BJ (cell line): ENCODE measurements around the gene RAVER2. TPM values are rescaled to one million over a fixed set of nuclear protein-coding genes. Genes with fewer than 3 reads are reported as not detected.

Source experiments
- CTCF ChIA-PET: fragments of 350-600 bp; formaldehyde crosslinking; extraction: SDS; loops from one replicate; lab custom pipeline; 2021; ENCODE audit warnings: antibody characterized with exemption, inconsistent platforms; lab: Yijun Ruan, JAX
- POLR2A ChIA-PET: fragments of 300-600 bp; sonication (Branson Sonifier 250); formaldehyde crosslinking; extraction: SDS; loops from one replicate; lab custom pipeline; 2021; ENCODE audit warnings: antibody characterized with exemption; lab: Charles Lee
- DNase-seq: peaks from one replicate; pipeline ENCODE4 v3.0.0-alpha.2; 2011; ENCODE audit warnings: low read depth
- H3K27me3 ChIP-seq: 2 replicates; pipeline ENCODE4 v1.6.0; 2011; ENCODE audit warnings: low read length; ENCODE audit not compliant: control insufficient read depth, insufficient read depth
- H3K36me3 ChIP-seq: 2 replicates; pipeline ENCODE4 v1.5.1; 2011; ENCODE audit warnings: low read length; ENCODE audit not compliant: control insufficient read depth, insufficient read depth
- H3K4me3 ChIP-seq: 2 replicates; pipeline ENCODE4 v1.5.1; 2011; ENCODE audit warnings: low read depth, mild to moderate bottlenecking, control low read depth, low read length
- CTCF ChIP-seq: IDR thresholded peaks from 2 replicates; pipeline ENCODE4 v1.5.1; 2011; ENCODE audit warnings: low read depth, mild to moderate bottlenecking, control low read depth, inconsistent platforms, low read length, moderate library complexity; ENCODE audit not compliant: insufficient read depth
- polyA plus RNA-seq: library from polyadenylated mRNA; depleted of rRNA; stranded (reverse); fragments of >200 nt; gene quantifications from 2 replicates; pipeline ENCODE4 v1.2.3, GENCODE V29; 2011

Gene RAVER2
- polyA plus RNA-seq, 1 experiment = 2.9 TPM

DNA sequence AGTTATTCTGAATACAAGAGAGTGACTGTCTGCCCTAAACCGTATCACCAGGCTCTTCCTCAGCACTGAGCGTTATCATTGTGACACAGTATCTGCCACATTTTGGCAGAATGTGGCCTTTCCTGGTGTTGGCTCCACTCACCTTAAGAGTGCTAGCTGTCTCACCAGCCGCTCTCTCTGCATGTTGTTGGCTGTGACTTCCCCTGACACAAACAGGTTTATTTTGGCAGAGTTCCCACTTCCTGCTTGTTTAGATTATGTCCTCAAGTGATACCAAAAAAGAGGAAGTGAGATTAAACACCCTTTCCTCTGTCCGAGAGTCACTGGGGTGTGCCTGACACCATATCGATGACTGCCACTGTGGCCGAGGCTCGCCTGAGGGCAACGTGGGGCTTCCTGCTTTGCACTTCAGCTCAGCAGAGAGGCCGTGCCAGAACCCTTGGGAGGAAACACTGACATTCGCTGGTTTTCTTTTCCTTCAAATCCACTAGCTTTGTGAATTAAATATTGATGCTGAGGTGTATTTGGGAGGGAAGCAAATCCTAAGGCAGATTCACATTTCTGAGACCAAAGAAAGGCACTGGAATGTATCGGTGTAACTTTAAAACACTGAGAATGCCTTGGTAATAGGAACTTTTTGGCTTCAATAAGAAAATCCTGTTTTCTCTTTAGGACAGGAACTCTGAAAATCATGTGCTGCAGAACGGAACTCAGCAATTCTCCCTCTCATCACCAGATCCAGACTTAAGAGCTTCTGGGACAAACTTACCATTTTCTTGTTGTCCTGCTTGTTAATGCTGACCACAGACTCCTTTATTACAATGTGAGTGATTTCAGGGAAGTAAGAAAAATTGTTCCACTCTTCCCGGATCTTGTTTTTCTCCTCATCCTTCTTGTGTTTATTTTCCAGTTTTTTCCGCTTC is 119.4 kb downstream of the RAVER2 start:
- H3K36me3 ChIP-seq = peaks cover 11% of the 10 kb centered on the region
- TF ChIP-seq CTCF = no peak
- H3K27me3 ChIP-seq = no peaks in the 10 kb centered on the region
- ChIA-PET CTCF (interaction anchor here (0.6 kb wide), 2 partner anchors 18 to 204 kb away, joined by 3 to 4 read pairs; no protein-coding TSS in a partner anchor), POLR2A (no interaction called here)
- DNase-seq = no peak
- no peak overlapping the region for H3K4me3 ChIP-seq

DNA sequence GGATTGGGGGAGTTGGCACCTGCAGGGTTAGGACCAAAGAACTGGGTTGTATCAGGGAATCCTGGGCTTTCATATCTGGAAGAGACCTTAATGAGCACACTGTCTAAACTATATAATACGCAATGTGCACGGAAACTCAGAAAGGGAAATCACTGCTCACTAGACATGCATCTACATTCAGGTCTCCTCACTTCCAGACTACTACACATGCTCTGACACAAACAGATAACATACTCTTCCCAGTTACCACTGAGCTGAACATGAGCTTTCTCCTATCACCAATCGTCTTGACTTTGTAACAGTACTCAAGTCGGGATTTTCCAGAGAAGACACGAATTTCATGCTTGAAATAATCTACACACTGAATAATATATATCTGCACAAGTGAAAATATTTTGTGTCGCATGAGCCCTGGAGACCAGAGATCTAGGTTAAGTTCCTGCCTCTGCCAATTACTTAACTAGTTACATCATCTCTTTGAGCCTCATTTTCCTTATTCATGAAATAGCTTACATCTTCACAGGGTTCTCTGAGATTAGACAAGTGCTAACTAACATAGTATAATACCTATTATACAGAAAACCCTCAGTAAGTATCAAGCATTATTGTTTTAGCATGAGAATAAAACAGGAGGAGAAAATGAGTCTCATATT is 120.4 kb downstream of the RAVER2 start:
- DNase-seq = no peak
- Histone ChIP-seq H3K36me3 (peaks cover 12% of the 10 kb centered on the region), H3K27me3 (no peaks in the 10 kb centered on the region), H3K4me3 (no peak overlapping the region)
- ChIA-PET CTCF (no interaction called here), POLR2A (no interaction called here)
- TF ChIP-seq CTCF = no peak

DNA sequence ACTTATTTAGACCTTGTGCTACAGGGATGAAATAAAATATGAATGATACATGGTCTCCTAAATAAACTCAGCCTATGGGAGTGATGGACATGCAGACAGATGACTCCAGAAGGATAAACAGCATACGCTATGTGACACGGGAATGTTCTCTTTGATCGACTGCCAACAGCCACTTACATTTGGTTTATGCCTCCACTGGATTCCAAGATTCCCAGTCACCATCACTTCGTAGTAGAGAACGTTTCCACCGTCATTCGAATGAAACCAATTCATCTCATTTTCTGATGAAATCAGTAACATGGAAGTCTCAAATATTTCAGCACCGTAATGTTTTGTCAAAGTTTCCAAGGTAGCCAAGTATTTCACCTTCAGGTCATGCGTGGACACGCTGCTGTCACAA is 121.8 kb downstream of the RAVER2 start:
- Histone ChIP-seq H3K4me3 (no peak overlapping the region), H3K27me3 (no peaks in the 10 kb centered on the region), H3K36me3 (peaks cover 12% of the 10 kb centered on the region)
- POLR2A ChIA-PET = no interaction called here
- no peak for TF ChIP-seq CTCF
- no peak for DNase-seq
- CTCF ChIA-PET = interaction anchor here (1.4 kb wide), 1 partner anchor 9 kb away, joined by 3 read pairs; no protein-coding TSS in a partner anchor

DNA sequence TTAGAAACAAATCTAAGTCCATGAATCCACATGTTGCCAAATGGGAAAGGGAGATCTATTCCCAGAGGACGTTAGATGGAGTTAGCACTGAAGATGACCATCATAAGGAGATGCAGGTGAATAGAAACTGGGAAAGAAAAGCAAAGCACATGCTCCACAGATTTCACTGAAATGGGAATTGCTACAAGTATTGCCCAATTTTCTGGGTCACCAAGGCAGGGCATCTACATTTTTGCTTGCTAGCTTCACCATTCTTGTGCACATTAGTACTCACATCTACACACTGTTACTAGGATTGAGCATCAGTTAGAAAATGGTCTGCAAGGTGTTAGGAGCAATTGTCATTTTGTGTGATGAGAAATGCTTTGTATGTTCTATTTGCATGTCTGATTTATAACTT is 122.4 kb downstream of the RAVER2 start:
- ChIA-PET POLR2A (no interaction called here), CTCF (interaction anchor here (1.4 kb wide), 1 partner anchor 10 kb away, joined by 3 read pairs; no protein-coding TSS in a partner anchor)
- no peak for TF ChIP-seq CTCF
- DNase-seq = no peak
- Histone ChIP-seq H3K36me3 (peaks cover 14% of the 10 kb centered on the region), H3K4me3 (no peak overlapping the region), H3K27me3 (no peaks in the 10 kb centered on the region)

GRCh38 chr1:64871256-64871655 is 126.4 kb downstream of the RAVER2 start:
- Histone ChIP-seq H3K4me3 (no peak overlapping the region), H3K36me3 (peaks cover 29% of the 10 kb centered on the region), H3K27me3 (no peaks in the 10 kb centered on the region)
- no peak for DNase-seq
- no peak for TF ChIP-seq CTCF
- CTCF ChIA-PET = no interaction called here
- POLR2A ChIA-PET = no interaction called here
